ENCODE results near the gene PTPRO.

Gene PTPRO

DNA sequence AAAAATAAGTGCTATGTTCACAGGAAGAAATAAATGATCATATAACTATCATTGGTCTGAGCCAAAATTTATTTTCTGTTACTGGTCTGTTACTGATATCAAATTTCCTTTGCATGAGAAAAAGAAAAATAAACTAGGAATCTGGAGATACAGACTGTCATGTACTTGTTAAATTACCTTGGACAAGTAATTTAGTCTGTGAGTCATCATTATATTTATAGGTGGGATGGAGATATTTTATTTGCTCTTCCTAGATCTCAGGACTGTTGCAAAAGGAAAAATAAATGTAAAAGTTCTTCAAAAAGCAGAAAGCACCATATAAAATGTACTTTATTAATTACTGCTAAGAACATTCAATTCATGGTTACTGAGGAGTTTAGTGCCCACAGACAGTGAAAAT, 174.4 kb downstream of the PTPRO start:
- H3K36me3 ChIP-seq (ENCODE audit: insufficient read depth, low read depth, low read length) = no peaks in the 10 kb centered on the region
- no peak overlapping the region for H3K9ac ChIP-seq (ENCODE audit: low read depth, low read length)
- H3K27me3 ChIP-seq (ENCODE audit: insufficient read depth, low read length) = no peaks in the 10 kb centered on the region
- H3K9me3 ChIP-seq (ENCODE audit: insufficient read depth, low read depth, low read length) = no peaks in the 10 kb centered on the region
- no peak overlapping the region for H3K27ac ChIP-seq (ENCODE audit: low read length)
- no peaks in the 10 kb centered on the region for H3K4me1 ChIP-seq (ENCODE audit: insufficient read depth, low read length)
- no peak overlapping the region for H3K4me3 ChIP-seq (ENCODE audit: low read length)

DNA sequence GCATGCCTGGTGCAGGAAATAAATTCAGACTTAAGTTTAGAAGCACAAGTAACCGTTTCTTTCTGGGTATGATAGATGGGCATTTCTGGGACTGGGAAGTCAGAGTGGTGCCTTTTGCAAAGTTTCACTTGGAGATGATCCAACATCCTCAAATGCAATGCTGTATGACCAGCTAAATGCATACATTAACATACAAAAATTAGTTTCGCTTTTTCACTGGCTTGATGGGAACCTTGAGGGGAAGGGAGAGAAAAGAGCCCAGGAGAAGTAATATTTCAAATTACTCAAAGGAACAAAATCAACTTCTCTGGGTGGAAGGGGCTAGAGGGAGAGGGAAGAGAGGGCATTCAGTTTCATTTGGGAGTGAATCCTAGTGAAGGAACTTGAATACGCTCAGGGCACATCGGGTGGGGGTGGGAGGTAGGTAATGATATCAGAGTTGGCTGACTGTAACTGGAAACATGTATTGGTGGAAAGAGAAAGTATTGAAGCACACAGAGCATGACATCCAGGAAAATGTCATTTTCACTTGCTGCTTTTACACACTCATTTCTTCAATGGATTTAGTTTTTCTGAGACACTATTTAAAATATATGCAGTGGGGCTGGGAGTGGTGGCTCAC, 175.5 kb downstream of the PTPRO start:
- H3K9me3 ChIP-seq (ENCODE audit: insufficient read depth, low read depth, low read length) = no peaks in the 10 kb centered on the region
- no peaks in the 10 kb centered on the region for H3K27me3 ChIP-seq (ENCODE audit: insufficient read depth, low read length)
- no peak overlapping the region for H3K4me3 ChIP-seq (ENCODE audit: low read length)
- H3K4me1 ChIP-seq (ENCODE audit: insufficient read depth, low read length) = no peaks in the 10 kb centered on the region
- H3K36me3 ChIP-seq (ENCODE audit: insufficient read depth, low read depth, low read length) = no peaks in the 10 kb centered on the region
- no peak overlapping the region for H3K27ac ChIP-seq (ENCODE audit: low read length)
- H3K9ac ChIP-seq (ENCODE audit: low read depth, low read length) = no peak overlapping the region

DNA sequence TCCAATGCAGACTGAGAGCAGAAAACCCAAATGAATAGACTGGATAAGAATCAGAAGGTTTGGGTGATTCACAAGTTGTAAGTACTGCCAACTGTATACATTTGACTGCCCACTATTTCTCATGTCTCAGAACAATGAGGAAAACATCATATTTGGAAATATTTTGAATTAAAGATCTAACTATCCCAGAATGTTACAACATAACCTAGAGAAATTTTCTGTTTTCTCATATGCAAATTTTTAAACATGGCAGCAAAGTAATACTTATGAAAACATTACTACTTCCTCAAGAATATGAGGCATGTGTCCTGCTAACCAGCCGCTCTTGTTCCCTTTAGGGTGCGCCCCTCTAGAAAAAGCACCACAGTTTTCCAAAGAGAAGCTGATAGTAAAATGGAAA, 179.9 kb downstream of the PTPRO start:
- H3K27ac ChIP-seq (ENCODE audit: low read length) = no peak overlapping the region
- no peak overlapping the region for H3K9ac ChIP-seq (ENCODE audit: low read depth, low read length)

DNA sequence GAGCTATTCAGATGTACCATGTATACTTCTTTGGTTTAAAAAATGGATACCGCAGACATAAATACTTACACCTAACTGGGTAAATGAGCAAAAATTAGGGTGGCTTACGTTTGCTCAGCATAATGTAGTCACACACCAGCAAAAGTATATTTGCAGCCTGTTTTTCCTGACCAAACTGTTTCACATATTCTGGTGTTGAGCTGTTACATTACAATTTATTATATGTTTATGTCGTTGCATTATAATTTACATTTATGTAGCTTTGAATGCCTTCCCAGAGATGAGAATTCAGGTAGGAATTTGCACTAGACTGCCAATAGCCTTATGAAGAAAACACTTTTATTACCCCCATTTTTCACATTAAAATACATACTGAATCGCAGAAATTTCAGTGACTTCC, 183.3 kb downstream of the PTPRO start:
- Histone ChIP-seq H3K9me3 (ENCODE audit: insufficient read depth, low read depth, low read length) (no peaks in the 10 kb centered on the region), H3K9ac (ENCODE audit: low read depth, low read length) (no peak overlapping the region), H3K36me3 (ENCODE audit: insufficient read depth, low read depth, low read length) (no peaks in the 10 kb centered on the region), H3K4me1 (ENCODE audit: insufficient read depth, low read length) (no peaks in the 10 kb centered on the region), H3K4me3 (ENCODE audit: low read length) (no peak overlapping the region), H3K27me3 (ENCODE audit: insufficient read depth, low read length) (no peaks in the 10 kb centered on the region), H3K27ac (ENCODE audit: low read length) (no peak overlapping the region)

More for the DNA sequence above, 179.9 kb downstream of the PTPRO start:
- no peak overlapping the region for H3K4me3 ChIP-seq (ENCODE audit: low read length)
- no peaks in the 10 kb centered on the region for H3K4me1 ChIP-seq (ENCODE audit: insufficient read depth, low read length)
- H3K36me3 ChIP-seq (ENCODE audit: insufficient read depth, low read depth, low read length) = no peaks in the 10 kb centered on the region
- H3K27me3 ChIP-seq (ENCODE audit: insufficient read depth, low read length) = no peaks in the 10 kb centered on the region
- H3K9me3 ChIP-seq (ENCODE audit: insufficient read depth, low read depth, low read length) = no peaks in the 10 kb centered on the region

DNA sequence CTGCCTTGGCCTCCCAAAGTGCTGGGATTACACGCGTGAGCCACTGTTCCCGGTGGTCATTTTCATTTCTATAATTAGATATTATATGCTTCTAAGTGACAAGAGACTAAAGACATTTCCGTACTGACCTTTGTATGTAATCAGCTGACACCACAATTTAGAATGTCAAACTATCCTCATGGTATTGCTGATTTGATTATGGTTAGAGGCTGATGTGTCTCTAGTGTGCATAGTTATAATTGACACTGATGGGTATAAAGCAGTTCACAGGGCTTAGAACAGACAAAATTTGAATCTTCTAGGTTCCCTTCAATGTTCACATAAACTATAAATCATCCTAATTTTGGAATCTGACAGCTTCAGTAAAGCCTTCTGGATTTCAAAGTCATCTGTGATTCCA, 192.7 kb downstream of the PTPRO start:
- H3K36me3 ChIP-seq (ENCODE audit: insufficient read depth, low read depth, low read length) = no peaks in the 10 kb centered on the region
- no peak overlapping the region for H3K27ac ChIP-seq (ENCODE audit: low read length)
- no peak overlapping the region for H3K9ac ChIP-seq (ENCODE audit: low read depth, low read length)
- H3K27me3 ChIP-seq (ENCODE audit: insufficient read depth, low read length) = no peaks in the 10 kb centered on the region
- no peak overlapping the region for H3K4me3 ChIP-seq (ENCODE audit: low read length)
- no peaks in the 10 kb centered on the region for H3K9me3 ChIP-seq (ENCODE audit: insufficient read depth, low read depth, low read length)
- no peaks in the 10 kb centered on the region for H3K4me1 ChIP-seq (ENCODE audit: insufficient read depth, low read length)

DNA sequence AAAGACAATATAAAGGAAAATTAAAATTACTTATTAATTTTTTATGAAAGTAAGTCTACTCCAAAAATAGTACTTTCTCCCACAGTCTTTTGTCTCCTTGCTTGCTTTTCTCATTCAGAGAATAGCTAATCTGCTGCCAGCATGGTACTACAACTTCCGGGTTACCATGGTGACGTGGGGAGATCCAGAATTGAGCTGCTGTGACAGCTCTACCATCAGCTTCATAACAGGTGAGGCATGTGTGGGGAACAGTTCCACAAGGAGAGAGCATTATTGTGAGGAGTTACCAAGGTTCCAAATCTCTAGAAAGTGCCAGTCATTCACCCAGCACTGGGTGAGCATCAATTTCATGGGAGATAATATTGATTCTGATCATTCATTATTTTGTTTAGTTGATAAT, 197.8 kb downstream of the PTPRO start:
- no peak overlapping the region for H3K9ac ChIP-seq (ENCODE audit: low read depth, low read length)
- H3K27ac ChIP-seq (ENCODE audit: low read length) = no peak overlapping the region
- H3K4me3 ChIP-seq (ENCODE audit: low read length) = no peak overlapping the region
- H3K27me3 ChIP-seq (ENCODE audit: insufficient read depth, low read length) = no peaks in the 10 kb centered on the region
- no peaks in the 10 kb centered on the region for H3K9me3 ChIP-seq (ENCODE audit: insufficient read depth, low read depth, low read length)
- H3K36me3 ChIP-seq (ENCODE audit: insufficient read depth, low read depth, low read length) = no peaks in the 10 kb centered on the region
- no peaks in the 10 kb centered on the region for H3K4me1 ChIP-seq (ENCODE audit: insufficient read depth, low read length)

DNA sequence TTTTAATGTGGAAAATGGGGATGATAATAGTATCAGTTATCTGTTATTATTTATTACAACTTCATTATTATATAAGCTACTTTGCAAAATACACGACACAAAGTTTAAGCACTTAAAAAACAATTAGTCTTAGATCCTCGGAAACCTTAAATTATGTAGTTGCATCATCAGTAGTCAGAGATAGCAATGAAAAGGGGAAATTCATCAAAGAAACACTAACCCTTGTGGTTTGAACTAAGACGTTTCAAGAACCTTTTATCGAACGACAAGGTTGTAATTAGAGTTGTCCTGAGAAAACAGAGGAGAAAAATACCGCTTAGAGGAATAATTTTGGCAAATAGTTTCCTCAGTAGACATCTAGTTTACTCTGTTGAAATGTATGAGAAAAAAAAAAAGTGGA, 198.5 kb downstream of the PTPRO start:
- H3K9me3 ChIP-seq (ENCODE audit: insufficient read depth, low read depth, low read length) = no peaks in the 10 kb centered on the region
- H3K36me3 ChIP-seq (ENCODE audit: insufficient read depth, low read depth, low read length) = no peaks in the 10 kb centered on the region

DNA sequence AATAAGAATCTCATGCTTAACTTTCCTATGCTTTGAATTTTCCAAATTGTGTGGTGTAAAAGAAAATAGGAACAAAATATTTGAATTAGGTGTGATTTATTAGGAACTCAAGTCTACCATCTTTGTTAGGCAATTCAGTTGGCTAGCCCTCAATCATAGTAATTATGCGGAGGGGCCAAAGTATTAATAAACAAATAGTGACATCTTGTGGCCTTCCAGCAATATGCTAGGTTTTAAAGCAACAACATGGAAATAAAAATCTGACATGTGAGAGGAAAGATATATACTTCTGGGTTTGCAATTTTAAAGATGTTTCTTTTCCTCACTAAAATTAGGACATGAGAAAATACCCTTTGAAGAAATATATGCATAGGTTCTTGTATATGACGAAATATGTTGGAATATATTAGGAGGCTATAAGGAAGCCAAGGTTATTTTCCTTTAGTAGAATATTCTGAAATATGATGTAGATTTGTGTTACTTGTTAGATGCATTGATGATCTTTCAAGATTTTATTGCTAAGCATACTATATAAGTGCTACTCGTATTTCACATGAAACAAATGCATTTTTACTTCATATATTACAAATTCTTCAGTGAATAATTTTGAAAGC, 200.4 kb downstream of the PTPRO start:
- H3K4me3 ChIP-seq (ENCODE audit: low read length) = no peak overlapping the region
- H3K27ac ChIP-seq (ENCODE audit: low read length) = no peak overlapping the region
- H3K9me3 ChIP-seq (ENCODE audit: insufficient read depth, low read depth, low read length) = no peaks in the 10 kb centered on the region
- no peaks in the 10 kb centered on the region for H3K27me3 ChIP-seq (ENCODE audit: insufficient read depth, low read length)
- no peaks in the 10 kb centered on the region for H3K4me1 ChIP-seq (ENCODE audit: insufficient read depth, low read length)
- no peak overlapping the region for H3K9ac ChIP-seq (ENCODE audit: low read depth, low read length)
- no peaks in the 10 kb centered on the region for H3K36me3 ChIP-seq (ENCODE audit: insufficient read depth, low read depth, low read length)

More for the DNA sequence above, 198.5 kb downstream of the PTPRO start:
- Histone ChIP-seq H3K4me3 (ENCODE audit: low read length) (no peak overlapping the region), H3K27me3 (ENCODE audit: insufficient read depth, low read length) (no peaks in the 10 kb centered on the region), H3K27ac (ENCODE audit: low read length) (no peak overlapping the region), H3K4me1 (ENCODE audit: insufficient read depth, low read length) (no peaks in the 10 kb centered on the region), H3K9ac (ENCODE audit: low read depth, low read length) (no peak overlapping the region)

DNA sequence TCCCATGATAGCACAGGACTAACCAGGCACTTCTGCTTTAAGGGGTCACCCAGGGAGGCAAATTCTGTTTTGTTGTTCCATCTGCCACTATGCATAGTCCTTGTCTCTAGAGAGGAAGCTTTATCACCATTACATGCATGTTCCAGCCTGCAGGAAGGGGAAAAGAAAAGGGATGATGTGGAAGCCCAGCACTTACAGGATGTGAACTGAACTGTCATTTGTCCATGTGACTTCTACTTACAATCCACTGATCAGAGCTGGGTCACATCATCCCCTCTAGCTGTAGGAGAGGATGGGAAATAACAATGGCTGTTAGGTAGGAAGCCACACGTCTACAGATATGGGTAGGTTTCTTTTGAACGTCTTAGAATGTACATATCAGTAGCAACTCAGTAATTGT, 203.1 kb downstream of the PTPRO start:
- Histone ChIP-seq H3K27me3 (ENCODE audit: insufficient read depth, low read length) (no peaks in the 10 kb centered on the region), H3K27ac (ENCODE audit: low read length) (no peak overlapping the region), H3K4me1 (ENCODE audit: insufficient read depth, low read length) (no peaks in the 10 kb centered on the region), H3K36me3 (ENCODE audit: insufficient read depth, low read depth, low read length) (no peaks in the 10 kb centered on the region), H3K4me3 (ENCODE audit: low read length) (no peak overlapping the region), H3K9ac (ENCODE audit: low read depth, low read length) (no peak overlapping the region), H3K9me3 (ENCODE audit: insufficient read depth, low read depth, low read length) (no peaks in the 10 kb centered on the region)

DNA sequence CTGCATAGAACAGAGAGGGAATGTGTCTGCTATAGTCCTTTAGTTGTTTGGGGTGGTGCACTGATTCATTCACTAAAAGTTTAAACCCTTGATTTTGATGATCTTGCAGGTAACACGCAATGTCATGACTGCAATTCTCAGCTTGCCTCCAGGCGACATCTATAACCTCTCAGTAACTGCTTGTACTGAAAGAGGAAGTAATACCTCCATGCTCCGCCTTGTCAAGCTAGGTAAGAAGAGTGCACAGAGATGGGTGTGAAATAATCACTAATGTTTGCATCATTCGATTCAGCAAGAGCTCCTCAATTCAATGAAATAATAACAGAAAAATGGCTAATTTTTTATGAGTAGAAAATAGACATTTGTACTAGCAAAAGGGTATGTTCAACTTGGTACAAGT, 203.7 kb downstream of the PTPRO start:
- H3K9me3 ChIP-seq (ENCODE audit: insufficient read depth, low read depth, low read length) = no peaks in the 10 kb centered on the region
- H3K27me3 ChIP-seq (ENCODE audit: insufficient read depth, low read length) = no peaks in the 10 kb centered on the region
- H3K9ac ChIP-seq (ENCODE audit: low read depth, low read length) = no peak overlapping the region
- H3K36me3 ChIP-seq (ENCODE audit: insufficient read depth, low read depth, low read length) = no peaks in the 10 kb centered on the region
- H3K4me1 ChIP-seq (ENCODE audit: insufficient read depth, low read length) = no peaks in the 10 kb centered on the region
- no peak overlapping the region for H3K4me3 ChIP-seq (ENCODE audit: low read length)
- no peak overlapping the region for H3K27ac ChIP-seq (ENCODE audit: low read length)

DNA sequence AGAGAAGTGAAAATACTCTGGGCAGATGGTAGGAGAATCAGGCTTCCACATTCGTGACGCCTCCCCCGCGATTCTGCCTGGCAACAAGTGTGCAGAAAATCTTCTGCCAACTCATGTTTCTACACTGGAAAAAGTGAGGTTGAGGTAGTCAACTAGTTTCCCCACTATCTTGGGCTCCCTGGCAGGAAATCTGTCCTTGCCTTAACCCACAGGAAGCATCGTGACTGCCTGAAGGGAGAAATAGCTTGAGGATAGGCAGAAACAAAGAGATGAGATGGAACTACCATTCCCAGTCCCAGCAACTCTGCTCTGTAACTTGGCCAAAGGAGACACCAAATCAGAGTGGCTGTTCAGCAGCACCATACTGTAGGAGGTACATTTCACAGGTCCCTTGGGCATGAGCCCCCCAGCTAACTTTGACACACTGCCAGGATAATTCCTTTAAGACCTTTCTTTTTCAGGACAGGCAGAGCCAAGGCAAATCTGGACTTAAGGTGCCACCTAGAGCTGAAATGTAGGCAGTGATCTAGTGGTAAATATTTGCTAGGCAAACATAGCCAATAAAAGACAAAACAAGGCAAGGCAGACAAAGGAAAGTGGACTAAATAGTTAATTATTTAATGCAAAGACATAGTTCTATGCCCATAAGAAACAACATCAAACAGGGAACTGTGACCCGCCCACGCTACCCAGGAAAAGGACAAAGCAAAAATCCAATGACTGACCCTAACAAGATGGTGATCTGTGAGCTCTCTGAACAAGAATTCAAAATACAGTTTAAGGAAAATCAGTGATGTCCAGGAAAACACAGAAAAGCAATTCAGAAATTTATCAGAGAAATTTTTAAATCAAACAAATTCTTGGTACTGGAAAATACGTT, 205.1 kb downstream of the PTPRO start:
- Histone ChIP-seq H3K4me3 (ENCODE audit: low read length) (no peak overlapping the region), H3K27ac (ENCODE audit: low read length) (no peak overlapping the region), H3K9me3 (ENCODE audit: insufficient read depth, low read depth, low read length) (no peaks in the 10 kb centered on the region), H3K27me3 (ENCODE audit: insufficient read depth, low read length) (no peaks in the 10 kb centered on the region), H3K36me3 (ENCODE audit: insufficient read depth, low read depth, low read length) (no peaks in the 10 kb centered on the region), H3K4me1 (ENCODE audit: insufficient read depth, low read length) (no peaks in the 10 kb centered on the region), H3K9ac (ENCODE audit: low read depth, low read length) (no peak overlapping the region)

DNA sequence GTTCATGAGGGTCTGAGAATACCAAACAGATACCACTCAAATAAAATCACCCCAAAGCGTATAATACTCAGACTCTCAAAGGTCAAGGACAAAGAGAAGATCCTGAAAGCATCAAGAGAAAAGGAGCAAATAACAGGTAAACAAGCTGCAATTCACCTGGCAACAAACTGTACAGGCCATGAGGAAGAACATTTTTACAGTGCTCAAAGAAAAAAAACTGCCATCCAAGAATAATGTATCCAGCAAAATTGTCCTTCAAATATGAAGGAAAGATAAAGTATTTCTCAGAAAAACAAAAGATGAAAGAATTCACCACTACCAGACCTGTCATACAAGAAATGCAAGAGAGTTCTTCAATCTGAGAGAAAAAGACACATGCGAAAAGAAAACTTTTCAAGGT, 206.4 kb downstream of the PTPRO start:
- Histone ChIP-seq H3K9me3 (ENCODE audit: insufficient read depth, low read depth, low read length) (no peaks in the 10 kb centered on the region), H3K36me3 (ENCODE audit: insufficient read depth, low read depth, low read length) (no peaks in the 10 kb centered on the region)

More for the DNA sequence above, 206.4 kb downstream of the PTPRO start:
- H3K4me1 ChIP-seq (ENCODE audit: insufficient read depth, low read length) = no peaks in the 10 kb centered on the region
- no peak overlapping the region for H3K4me3 ChIP-seq (ENCODE audit: low read length)
- H3K27me3 ChIP-seq (ENCODE audit: insufficient read depth, low read length) = no peaks in the 10 kb centered on the region
- H3K9ac ChIP-seq (ENCODE audit: low read depth, low read length) = no peak overlapping the region
- no peak overlapping the region for H3K27ac ChIP-seq (ENCODE audit: low read length)

Measured in iPS-20b (cell line).